Pancreas (tissue), 10 donors: ENCODE measurements around the gene KCNK3. TPM values are rescaled to one million over a fixed set of nuclear protein-coding genes. Genes with fewer than 3 reads are reported as not detected.

Experiments used
- ATAC-seq, 4 donors: fragments of 200-7000 bp; cut with Tn5 transposase; one replicate each; pipeline versions ENCODE4 v1.8.0 to v1.9.1; 2020; ENCODE audit warnings: mild to moderate bottlenecking in 4 of 4, moderate library complexity in 4 of 4
- DNase-seq, 6 donors: peaks; one replicate each; pipeline ENCODE4 v3.0.0-alpha.2; 2020
- FAIRE-seq: peaks from 2 replicates; lab custom pipeline; 2012; peaks lifted over from hg19 to GRCh38; lab: Jason Lieb, UNC
- H3K27ac ChIP-seq, 4 donors: fragments of 200-600 bp; sonication (generic); 1 replicate in 3 of 4; 2 replicates in 1 of 4; pipeline versions ENCODE4 v1.5.0 to v1.8.0; 2020
- H3K27me3 ChIP-seq, 4 donors: fragments of 200-600 bp; one replicate each; pipeline ENCODE4 v1.8.0; 2021
- H3K36me3 ChIP-seq, 3 donors: fragments of 200-600 bp; sonication (generic) in 1 of 3; one replicate each; pipeline versions ENCODE4 v1.5.0 to v1.8.0; 2020 to 2021
- H3K4me1 ChIP-seq, 3 donors: fragments of 200-600 bp; one replicate each; pipeline ENCODE4 v1.8.0; 2021
- H3K4me3 ChIP-seq, 4 donors: fragments of 200-600 bp; sonication (generic) in 2 of 4; one replicate each; pipeline versions ENCODE4 v1.5.0 to v1.8.0; 2020 to 2021
- H3K9me3 ChIP-seq, 4 donors: fragments of 200-600 bp; one replicate each; pipeline ENCODE4 v1.8.0; 2021
- CTCF ChIP-seq, 4 donors: fragments of 200-600 bp; sonication (generic) in 3 of 4; IDR thresholded peaks; one replicate each; pipeline versions ENCODE4 v1.5.0 to v1.8.0; 2021; ENCODE audit warnings: antibody characterized with exemption in 4 of 4
- WGBS, 2 donors: extraction: QIAGEN DNeasy Blood & Tissue Kit; methylation state at CpG; one replicate each; pipeline ENCODE4 v1.1.7; 2013; 5-methylcytosine and 5-hydroxymethylcytosine counted together
- intact Hi-C, 3 donors: fragments of 100-400 bp; cut with DNase I; formaldehyde crosslinking; loops; one replicate each; pipeline versions ENCODE4 v1.11.1 to v1.14.2; 2022
- polyA plus RNA-seq, 2 donors: library from polyadenylated mRNA; stranded (reverse); fragments of 200-250 nt; gene quantifications; one replicate each; pipeline ENCODE4 v1.2.3, GENCODE V29; 2013
- total RNA-seq, 6 donors: library from RNA; stranded (reverse); fragmentation: NEBNext Ultra II Directional in 4 of 6; extraction: Animal tissue kit (Norgen Biotek cat#: 25700) in 4 of 6; gene quantifications; one replicate each; pipeline versions ENCODE4 v1.2.1 to v1.2.4, GENCODE V29; 2021 to 2023
- donor health status: healthy with polysubstance abuse.
- donor health status: DM: no; HTN: no; CAD: no; lungs with moderate emphysema.
- donor health status: DM: no; HTN: no; CAD: no.
- donor health status: control.
- donor health status: control.
- donor health status: Bipolar disorder and iron deficiency.
- donor health status: DM: yes; HTN: yes; CAD: no.
- donor health status: DM: no; HTN: no; CAD: no.
- donor health status: DM: no; HTN: no; CAD: no.
- donor health status: DM: yes; HTN: yes; CAD: no.

KCNK3 gene
- total and polyA plus RNA-seq, 8 donors: 7.5 to 46.4 (median 30.2) TPM

- no peak for FAIRE-seq
- H3K36me3 ChIP-seq: no peaks in the 10 kb centered on the region
- peak overlapping the region in 2 of 4 donors; percentile 2 to 41 for H3K27ac ChIP-seq
- peak in 4 of 6 donors; percentile 43 to 71 (median 61) for DNase-seq
- intact Hi-C loops: no loop called here
- no peaks in the 10 kb centered on the region for H3K27me3 ChIP-seq
- ATAC-seq: peak; percentile 41 to 86 (median 61)
- H3K9me3 ChIP-seq: no peaks in the 10 kb centered on the region
- 37 to 38% methylated on average over 18 to 19 of the region's 19 CpGs for WGBS, 2 donors
- TF ChIP-seq CTCF (IDR thresholded peaks at IDR 0.05): no peak
- peaks cover 15 to 28% (median 20%) of the 10 kb centered on the region in 3 donors for H3K4me1 ChIP-seq
- no peak overlapping the region for H3K4me3 ChIP-seq
Observed at GRCh38 chr2:26706616-26707473, 14.3 kb downstream of the KCNK3 start.

DNA sequence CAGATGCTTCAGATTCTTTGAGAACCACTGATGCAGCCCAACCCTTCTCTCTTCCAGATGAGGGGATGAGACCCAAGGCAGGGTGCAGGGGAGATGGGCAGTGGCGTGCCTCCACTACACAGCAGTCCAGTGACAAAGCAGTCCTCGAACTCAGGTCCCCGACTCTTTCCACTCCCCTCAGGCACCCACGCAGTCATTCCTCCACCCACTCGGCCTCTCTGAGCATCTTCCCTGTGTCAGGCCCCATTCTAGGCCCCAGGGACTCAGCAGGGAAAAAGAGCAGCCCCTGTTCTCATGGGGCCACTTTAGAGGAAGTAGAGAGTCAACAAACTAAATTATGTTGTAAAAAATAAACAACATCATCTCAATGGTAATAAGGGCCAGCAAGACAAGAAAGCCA, 15.2 kb downstream of the KCNK3 start:
- no peak for TF ChIP-seq CTCF (IDR thresholded peaks at IDR 0.05)
- ATAC-seq (no peak), DNase-seq (peak in 1 of 6 donors; percentile 12), FAIRE-seq (no peak)
- H3K4me3 ChIP-seq: no peak overlapping the region
- H3K27me3 ChIP-seq: no peaks in the 10 kb centered on the region
- 90 to 91% methylated on average over 5 of the region's 5 CpGs for WGBS, 2 donors
- no peaks in the 10 kb centered on the region for H3K36me3 ChIP-seq
- peaks cover 18 to 36% (median 21%) of the 10 kb centered on the region in 3 donors for H3K4me1 ChIP-seq
- intact Hi-C loops: no loop called here
- peak overlapping the region in 1 of 4 donors; percentile 41 for H3K27ac ChIP-seq
- no peaks in the 10 kb centered on the region for H3K9me3 ChIP-seq

GRCh38 chr2:26708457-26708856, 15.9 kb downstream of the KCNK3 start:
- no peak for ATAC-seq
- Histone ChIP-seq H3K4me3 (no peak overlapping the region), H3K27ac (no peak overlapping the region), H3K36me3 (no peaks in the 10 kb centered on the region), H3K4me1 (peaks cover 18 to 36% (median 21%) of the 10 kb centered on the region in 3 donors), H3K27me3 (no peaks in the 10 kb centered on the region), H3K9me3 (no peaks in the 10 kb centered on the region)
- no peak for FAIRE-seq
- intact Hi-C loops: no loop called here
- WGBS, 2 donors: 93 to 94% methylated on average over 8 of the region's 8 CpGs
- TF ChIP-seq CTCF (IDR thresholded peaks at IDR 0.05): no peak
- DNase-seq: no peak

DNA sequence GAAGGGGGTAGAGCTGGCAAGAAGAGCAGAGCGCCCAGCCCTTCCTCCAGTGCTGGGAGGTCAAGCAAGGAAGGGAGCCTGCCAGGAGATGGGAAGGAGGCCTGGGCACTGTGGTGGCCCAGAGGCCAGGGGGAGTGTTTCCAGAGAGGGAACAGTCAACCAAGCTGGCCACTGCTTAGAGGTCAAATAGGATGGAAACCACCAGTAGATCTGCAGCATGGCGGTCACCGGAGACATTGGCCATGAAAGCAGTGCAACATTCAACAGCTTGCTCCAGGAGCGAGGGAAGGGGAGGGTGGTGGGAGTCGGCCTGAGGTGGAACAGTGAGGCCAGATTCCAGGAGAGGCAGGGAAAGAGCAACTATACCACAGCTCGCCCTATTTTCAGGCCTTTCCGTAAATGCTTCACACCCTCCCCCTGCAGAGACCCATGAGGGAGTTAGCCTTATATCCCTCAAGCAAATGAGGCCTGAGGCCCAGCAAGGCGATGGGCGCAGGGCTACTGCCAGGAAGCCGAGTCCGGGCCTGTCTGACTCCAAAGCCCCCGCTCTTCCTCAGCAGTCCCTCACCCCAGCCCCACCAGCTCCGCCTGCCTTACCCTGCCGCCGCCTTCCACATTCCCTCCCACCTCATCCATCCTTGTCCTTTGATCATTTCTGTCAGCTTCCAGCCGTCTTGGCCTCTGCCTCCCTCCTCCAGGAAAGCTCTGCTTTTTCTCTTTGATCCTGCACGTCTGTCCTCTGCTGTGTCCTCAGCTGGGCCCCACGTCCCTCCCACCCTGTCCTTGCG, 17.0 kb downstream of the KCNK3 start:
- ATAC-seq (no peak), DNase-seq (peak in 1 of 6 donors; percentile 21), FAIRE-seq (no peak)
- Histone ChIP-seq H3K27ac (no peak overlapping the region), H3K4me1 (peaks cover 18 to 39% (median 21%) of the 10 kb centered on the region in 3 donors), H3K27me3 (no peaks in the 10 kb centered on the region), H3K36me3 (no peaks in the 10 kb centered on the region), H3K9me3 (no peaks in the 10 kb centered on the region), H3K4me3 (no peak overlapping the region)
- WGBS, 2 donors: 78 to 84% methylated on average over 19 of the region's 19 CpGs
- no peak for TF ChIP-seq CTCF (IDR thresholded peaks at IDR 0.05)
- intact Hi-C loops: no loop called here
